GM12878 (cell line): ENCODE results near the gene CSK. TPM values are rescaled to one million over a fixed set of nuclear protein-coding genes. Genes with fewer than 3 reads are reported as not detected.

ENCODE experiments used
- ATAC-seq: fragments of 200-7000 bp; cut with Tn5 transposase; 3 replicates; pipeline ENCODE4 v1.9.1; 2020; ENCODE audit warnings: mild to moderate bottlenecking, moderate library complexity
- BruUV-seq: library from RNA; stranded (reverse); fragments of 400-500 nt; replicated peaks from 2 replicates; lab custom pipeline; 2021; lab: Mats Ljungman, UMichigan
- CTCF ChIA-PET: fragments of 300-600 bp; sonication (Branson Sonifier 250); formaldehyde crosslinking; extraction: SDS; loops from one replicate; lab custom pipeline; 2021; ENCODE audit warnings: inconsistent platforms; lab: Yijun Ruan, JAX
- POLR2A ChIA-PET: fragments of 350-600 bp; formaldehyde crosslinking; extraction: SDS; loops from one replicate; lab custom pipeline; 2021; ENCODE audit warnings: inconsistent platforms; lab: Charles Lee
- RAD21 ChIA-PET: fragments of 300-600 bp; sonication (Branson Sonifier 250); formaldehyde crosslinking; loops from one replicate; lab custom pipeline; 2023; ENCODE audit warnings: antibody characterized with exemption; ENCODE audit not compliant: unreplicated experiment; lab: Charles Lee
- SMC1A ChIA-PET: fragments of 300-600 bp; sonication (Branson Sonifier 250); formaldehyde crosslinking; loops from one replicate; lab custom pipeline; 2023; ENCODE audit not compliant: unreplicated experiment, uncharacterized antibody; lab: Charles Lee
- DNase-seq: peaks from one replicate; pipeline ENCODE4 v3.0.0-alpha.2; 2011; ENCODE audit warnings: low read depth, low spot score
- FAIRE-seq: peaks from 3 replicates; lab custom pipeline; 2011; peaks lifted over from hg19 to GRCh38; lab: Jason Lieb, UNC
- H2AFZ ChIP-seq: 2 replicates; pipeline ENCODE4 v1.6.0; 2011; ENCODE audit warnings: low read depth, low read length, control low read depth; ENCODE audit not compliant: control insufficient read depth
- H3K27ac ChIP-seq: 2 replicates; pipeline ENCODE4 v1.5.1; 2011; ENCODE audit warnings: control low read depth; ENCODE audit not compliant: control insufficient read depth, insufficient read depth
- H3K27me3 ChIP-seq, 2 experiments: replicated peaks in 1 of 2; 2 replicates each; pipeline versions ENCODE4 v1.6.0 to v1.6.1; 2011; ENCODE audit warnings: low read length in 1 of 2; ENCODE audit not compliant: control insufficient read depth in 2 of 2, insufficient read depth in 2 of 2
- H3K36me3 ChIP-seq, 2 experiments: 2 replicates each; pipeline ENCODE4 v1.5.1; 2011; ENCODE audit warnings: low read length in 1 of 2; ENCODE audit not compliant: control insufficient read depth in 2 of 2, insufficient read depth in 2 of 2
- H3K4me1 ChIP-seq: 2 replicates; pipeline ENCODE4 v1.6.1; 2011; ENCODE audit warnings: mild to moderate bottlenecking, low read length, moderate library complexity, mixed read lengths; ENCODE audit not compliant: control insufficient read depth, insufficient read depth
- H3K4me2 ChIP-seq: 2 replicates; pipeline ENCODE4 v1.6.0; 2011; ENCODE audit warnings: control low read depth; ENCODE audit not compliant: control insufficient read depth, insufficient read depth
- H3K4me3 ChIP-seq: fragments of 200-600 bp; sonication (generic); 2 replicates; pipeline ENCODE4 v1.5.1; 2016
- H3K79me2 ChIP-seq: 2 replicates; pipeline ENCODE4 v1.6.0; 2011; ENCODE audit warnings: low read length; ENCODE audit not compliant: control insufficient read depth, insufficient read depth
- H3K9ac ChIP-seq: 2 replicates; pipeline ENCODE4 v1.8.0; 2011; ENCODE audit warnings: low read length, control low read depth, mixed read lengths; ENCODE audit not compliant: control insufficient read depth, insufficient read depth
- H3K9me3 ChIP-seq: replicated peaks from 3 replicates; pipeline ENCODE4 v1.5.1; 2011; ENCODE audit warnings: mild to moderate bottlenecking, low read length; ENCODE audit not compliant: control insufficient read depth, insufficient read depth
- H4K20me1 ChIP-seq: 2 replicates; pipeline ENCODE4 v1.6.0; 2011; ENCODE audit not compliant: control insufficient read depth, insufficient read depth
- CREM ChIP-seq: IDR thresholded peaks from 2 replicates; pipeline ENCODE4 v1.6.1; 2014; ENCODE audit warnings: antibody characterized with exemption, low read depth
- DPF2 ChIP-seq: fragments of 450-650 bp; IDR thresholded peaks from 2 replicates; pipeline ENCODE4 v1.6.1; 2017; ENCODE audit warnings: mild to moderate bottlenecking
- FOXM1 ChIP-seq: IDR thresholded peaks from 2 replicates; pipeline ENCODE4 v1.6.1; 2012; ENCODE audit warnings: low read depth, mild to moderate bottlenecking, inconsistent platforms, low read length, moderate library complexity
- HDAC6 ChIP-seq: fragments of 200-600 bp; sonication (generic); IDR thresholded peaks from one replicate; pipeline ENCODE4 v1.8.0; 2017; ENCODE audit warnings: antibody characterized with exemption; ENCODE audit not compliant: unreplicated experiment
- MEF2A ChIP-seq: IDR thresholded peaks from 2 replicates; pipeline ENCODE4 v1.6.1; 2011; ENCODE audit warnings: low read depth, mild to moderate bottlenecking, low read length, moderate library complexity; ENCODE audit not compliant: insufficient read depth
- MYB ChIP-seq: fragments of 150-350 bp; IDR thresholded peaks from 2 replicates; pipeline ENCODE4 v1.6.1; 2014; ENCODE audit warnings: mild to moderate bottlenecking, low read depth, low read length, borderline replicate concordance
- RB1 ChIP-seq: fragments of 450-650 bp; formaldehyde crosslinking; IDR thresholded peaks from 2 replicates; pipeline ENCODE4 v1.6.1; 2017; ENCODE audit warnings: mild to moderate bottlenecking, borderline replicate concordance
- TARDBP ChIP-seq: IDR thresholded peaks from 2 replicates; pipeline ENCODE4 v1.6.1; 2016; ENCODE audit warnings: borderline replicate concordance
- ZNF592 ChIP-seq: fragments of 450-650 bp; IDR thresholded peaks from 2 replicates; pipeline ENCODE4 v1.6.1; 2017; ENCODE audit warnings: mild to moderate bottlenecking, moderate library complexity
- WGBS: methylation state at CpG from one replicate; pipeline ENCODE4 v1.1.6; 2016; ENCODE audit warnings: low lambda C conversion rate; ENCODE audit not compliant: insufficient replicate concordance, insufficient coverage; ENCODE audit errors: missing lambda C conversion rate; 5-methylcytosine and 5-hydroxymethylcytosine counted together
- in situ Hi-C: fragments of 300-500 bp; cut with MboI; formaldehyde crosslinking; loops from 9 replicates; pipeline ENCODE4 v1.14.3; 2018; ENCODE audit warnings: mixed read lengths
- intact Hi-C: fragments of 100-400 bp; cut with micrococcal nuclease; formaldehyde crosslinking; loops from one replicate; pipeline ENCODE4 v1.14.2; 2022; ENCODE audit not compliant: unreplicated experiment
- polyA plus RNA-seq, 11 experiments: library from polyadenylated mRNA; depleted of rRNA in 4 of 11; unstranded in 6 of 11; stranded (reverse) in 5 of 11; fragments of >200 nt; fragmentation: Nextera tagmentation in 4 of 11; fragmentation: Illumina TruSeq in 1 of 11; extraction: Ambion mirVana in 4 of 11; extraction: Trizol in 1 of 11; gene quantifications; 1 replicate in 1 of 11; 2 replicates in 10 of 11; pipeline versions ENCODE4 v1.2.1 to v1.2.3, GENCODE V29; 2011 to 2016; ENCODE audit warnings: inconsistent platforms in 2 of 11, missing spikeins in 2 of 11, low read depth in 1 of 11
- total RNA-seq, 4 experiments: library from RNA; depleted of rRNA in 3 of 4; stranded (reverse); fragments of >200 nt in 3 of 4; fragmentation: Illumina TruSeq in 1 of 4; extraction: Trizol in 1 of 4; gene quantifications; 2 replicates each; pipeline versions ENCODE4 v1.2.1 to v1.2.3, GENCODE V29; 2013 to 2021

CSK gene
- total and polyA plus RNA-seq, 10 of the 15 experiments (the other 5 are each of a cell fraction or from before 2014, with no cell fraction given), result 3.4 to 327 (median 75.8) TPM

- 85% methylated on average over 4 of the region's 4 CpGs for WGBS
- no peaks in the 10 kb centered on the region for H3K36me3 ChIP-seq
- H3K9me3 ChIP-seq, result no peaks in the 10 kb centered on the region
- FAIRE-seq (no peak), DNase-seq (no peak), ATAC-seq (no peak)
- SMC1A ChIA-PET, result interaction anchor here (1.3 to 17.6 kb wide), 3 partner anchors 18 to 141 kb away, joined by 4 to 811 read pairs (median 5); no protein-coding TSS in a partner anchor
- BruUV-seq, result no TSS peak
- POLR2A ChIA-PET, result interaction anchor here (1.2 to 17.5 kb wide), 3 partner anchors 13 to 81 kb away, joined by 5 to 602 read pairs (median 10); partner anchors contain the start of gene CSK
- H3K9ac ChIP-seq, result no peak overlapping the region
- TF ChIP-seq HDAC6 (no peak), DPF2 (peak; percentile 8; the same call in 1 of the 2 replicates)
- no peak overlapping the region for H2AFZ ChIP-seq
- no peak overlapping the region for H3K4me2 ChIP-seq
- no peak overlapping the region for H3K4me3 ChIP-seq
- peaks cover 12% of the 10 kb centered on the region for H3K79me2 ChIP-seq
- in situ Hi-C loops, result no loop called here
- no peaks in the 10 kb centered on the region for H3K27me3 ChIP-seq
- RAD21 ChIA-PET, result interaction anchor here (1.6 to 25.2 kb wide), 3 partner anchors 14 to 391 kb away, joined by 4 to 1186 read pairs (median 10); partner anchors contain the start of gene CSK
- peaks cover 82% of the 10 kb centered on the region for H3K4me1 ChIP-seq
- CTCF ChIA-PET, result interaction anchor here (1.0 to 19.1 kb wide), 4 partner anchors 14 to 141 kb away, joined by 3 to 1288 read pairs (median 8); partner anchors contain the start of genes CSK and ULK3
- no peaks in the 10 kb centered on the region for H4K20me1 ChIP-seq
- intact Hi-C loops, result no loop called here
- no peak overlapping the region for H3K27ac ChIP-seq
Observed at GRCh38 chr15:74775894-74776293, 6.0 kb upstream of the CSK start.

- Histone ChIP-seq H3K4me3 (peak overlapping the region; percentile 41; the same call in 1 of the 2 replicates), H3K9me3 (no peaks in the 10 kb centered on the region), H3K27ac (peak overlapping the region; percentile 96), H3K36me3 (no peaks in the 10 kb centered on the region), H3K79me2 (peaks cover 23% of the 10 kb centered on the region), H3K4me1 (peaks cover 83% of the 10 kb centered on the region), H4K20me1 (no peaks in the 10 kb centered on the region), H3K27me3 (no peaks in the 10 kb centered on the region), H2AFZ (peak overlapping the region; percentile 9; the same call in 1 of the 2 replicates), H3K4me2 (peak overlapping the region; percentile 43), H3K9ac (peak overlapping the region; percentile 72)
- peak; percentile 77 for FAIRE-seq
- peak; percentile 74 for ATAC-seq
- ChIA-PET CTCF (interaction anchor here (0.9 to 25.9 kb wide), 14 partner anchors 1 to 392 kb away, joined by 3 to 1288 read pairs (median 4); partner anchors contain the start of genes CSK and ULK3), RAD21 (interaction anchor here (0.6 to 25.2 kb wide), 14 partner anchors 8 to 393 kb away, joined by 3 to 1186 read pairs (median 4); partner anchors contain the start of genes ARID3B and CSK), POLR2A (interaction anchor here (0.6 to 17.5 kb wide), 16 partner anchors 12 to 392 kb away, joined by 3 to 602 read pairs (median 4); partner anchors contain the start of genes ARID3B, COX5A and CSK), SMC1A (interaction anchor here (0.6 to 17.6 kb wide), 11 partner anchors 16 to 395 kb away, joined by 3 to 811 read pairs (median 3); partner anchors contain the start of gene SCAMP2)
- DNase-seq, result peak; percentile 86
- TSS peak; percentile 54 for BruUV-seq
- in situ Hi-C loops (no loop called here), intact Hi-C loops (loop anchor here (1.0 kb wide), 1 partner anchor 10 kb away; no protein-coding TSS in a partner anchor)
- 2% methylated on average over 13 of the region's 13 CpGs for WGBS
- 0 out of 2 replicates have a peak, but pooled peaks have one; percentile 27 for TF ChIP-seq ZNF592
- TF ChIP-seq FOXM1, result no peak
- TF ChIP-seq MYB, result peak; percentile 69; the same call in 1 of the 2 replicates
- TF ChIP-seq CREM, result peak; percentile 73; the same call in 1 of the 2 replicates
- peak; percentile 64; the same call in 1 of the 2 replicates for TF ChIP-seq MEF2A
- 0 out of 2 replicates have a peak, but pooled peaks have one; percentile 53 for TF ChIP-seq TARDBP
- no peak; the same call in 1 of the 2 replicates for TF ChIP-seq RB1
Observed at GRCh38 chr15:74776821-74777768, 4.8 kb upstream of the CSK start.
